ENCODE measurements around the gene ECHDC3.

The ECHDC3 gene

GRCh38 chr10:11741608-11742007 is 574 bp upstream of the ECHDC3 start:
- TF ChIP-seq CTCF (conservative IDR thresholded peaks at IDR 0.05; ENCODE audit: low read depth, low read length) = no peak
- no peak for DNase-seq (ENCODE audit: low read depth)
- H3K4me3 ChIP-seq (ENCODE audit: low read length) = peak overlapping the region; percentile 61

- no peak for DNase-seq (ENCODE audit: low read depth)
- peak overlapping the region; percentile 33 for H3K4me3 ChIP-seq (ENCODE audit: low read length)
- no peak for TF ChIP-seq CTCF (conservative IDR thresholded peaks at IDR 0.05; ENCODE audit: low read depth, low read length)
These were observed 657 bp downstream of the ECHDC3 start for GRCh38 chr10:11742779-11743298.

- no peak overlapping the region for H3K4me3 ChIP-seq (ENCODE audit: low read length)
- no peak for DNase-seq (ENCODE audit: low read depth)
- no peak for TF ChIP-seq CTCF (conservative IDR thresholded peaks at IDR 0.05; ENCODE audit: low read depth, low read length)
These were observed 1.5 kb downstream of the ECHDC3 start for GRCh38 chr10:11743461-11744338.

- no peak overlapping the region for H3K4me3 ChIP-seq (ENCODE audit: low read length)
- no peak for DNase-seq (ENCODE audit: low read depth)
- TF ChIP-seq CTCF (conservative IDR thresholded peaks at IDR 0.05; ENCODE audit: low read depth, low read length) = no peak
These were observed 2.9 kb downstream of the ECHDC3 start for GRCh38 chr10:11745045-11745444.

- no peak for TF ChIP-seq CTCF (conservative IDR thresholded peaks at IDR 0.05; ENCODE audit: low read depth, low read length)
- no peak for DNase-seq (ENCODE audit: low read depth)
- no peak overlapping the region for H3K4me3 ChIP-seq (ENCODE audit: low read length)
These were observed 4.8 kb downstream of the ECHDC3 start for GRCh38 chr10:11746883-11747539.

- no peak for TF ChIP-seq CTCF (conservative IDR thresholded peaks at IDR 0.05; ENCODE audit: low read depth, low read length)
- DNase-seq (ENCODE audit: low read depth) = no peak
- H3K4me3 ChIP-seq (ENCODE audit: low read length) = no peak overlapping the region
These were observed 6.7 kb downstream of the ECHDC3 start for GRCh38 chr10:11748866-11749265.
